SU-DHL-6 (cell line): ENCODE data around the gene KICS2.

ENCODE experiments used
- CTCF ChIP-seq: fragments of 200-600 bp; sonication (generic); IDR thresholded peaks from one replicate; pipeline ENCODE4 v1.5.1; 2017; ENCODE audit warnings: antibody characterized with exemption, mild to moderate bottlenecking, low read length, moderate library complexity; ENCODE audit not compliant: insufficient read depth, poor library complexity, severe bottlenecking
- EZH2phosphoT487 ChIP-seq: fragments of 200-600 bp; sonication (generic), shearing (Covaris generic); conservative IDR thresholded peaks from 2 replicates; pipeline ENCODE4 v1.6.1; 2018; ENCODE audit warnings: mild to moderate bottlenecking, antibody characterized with exemption, low read length, moderate library complexity, mixed read lengths

DNA sequence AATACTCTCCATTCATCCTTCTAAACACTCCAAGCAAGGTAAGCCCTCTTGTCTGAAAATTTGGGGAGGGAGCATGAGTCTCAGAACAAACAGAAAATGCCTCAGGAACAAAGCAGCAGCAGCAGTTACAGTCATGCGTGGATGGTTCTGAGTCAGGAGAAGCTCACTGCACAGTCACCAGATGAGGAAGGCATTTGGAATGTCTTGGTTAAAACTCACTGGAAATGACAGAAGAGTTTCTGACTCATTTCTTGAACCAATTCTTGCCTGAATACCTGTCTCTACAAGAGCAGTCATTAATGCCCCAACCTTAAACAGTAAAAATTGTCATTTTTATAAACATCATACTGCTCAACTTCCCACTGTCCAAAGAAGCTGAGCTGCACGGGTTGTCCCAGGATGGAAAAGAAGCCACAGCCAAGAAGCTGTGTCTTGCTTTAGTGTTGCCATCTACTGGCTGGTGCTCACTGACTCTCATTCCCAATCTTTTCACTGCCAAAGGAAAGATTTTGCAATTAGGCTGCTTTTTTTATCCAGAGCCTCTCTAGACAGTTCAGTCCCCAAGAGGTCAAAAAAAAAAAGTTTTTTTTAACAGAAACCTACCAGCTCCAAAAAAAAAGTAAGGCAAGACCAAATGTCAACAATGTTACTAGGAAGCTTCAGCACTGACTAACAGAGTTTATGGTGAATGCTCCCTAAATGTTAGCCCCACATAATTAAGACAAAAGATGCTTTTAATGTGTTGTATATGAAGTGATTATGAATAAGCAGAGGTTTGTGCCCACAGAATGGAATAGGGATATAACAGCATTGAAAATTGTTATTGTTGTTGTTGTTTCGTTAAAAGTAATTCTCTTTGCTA, 40.4 kb downstream of the KICS2 start:
- TF ChIP-seq CTCF = no peak
- no peak for TF ChIP-seq EZH2phosphoT487
